Ureter (tissue), 1 donor: ENCODE results near the gene ALX4. TPM values are rescaled to one million over a fixed set of nuclear protein-coding genes. Genes with fewer than 3 reads are reported as not detected.

ENCODE experiments used
- DNase-seq: peaks from one replicate; pipeline ENCODE4 v3.0.0-alpha.2; 2020; ENCODE audit warnings: low spot score
- total RNA-seq: library from RNA; stranded (reverse); gene quantifications from one replicate; pipeline ENCODE4 v1.2.4, GENCODE V29; 2023
- donor health status: DM: yes; HTN: yes; CAD: no.

The ALX4 gene
- total RNA-seq, 1 donor from 2014 or later: not detected

GRCh38 chr11:44335052-44335760 is 25.3 kb upstream of the ALX4 start:
- no peak for DNase-seq

DNA sequence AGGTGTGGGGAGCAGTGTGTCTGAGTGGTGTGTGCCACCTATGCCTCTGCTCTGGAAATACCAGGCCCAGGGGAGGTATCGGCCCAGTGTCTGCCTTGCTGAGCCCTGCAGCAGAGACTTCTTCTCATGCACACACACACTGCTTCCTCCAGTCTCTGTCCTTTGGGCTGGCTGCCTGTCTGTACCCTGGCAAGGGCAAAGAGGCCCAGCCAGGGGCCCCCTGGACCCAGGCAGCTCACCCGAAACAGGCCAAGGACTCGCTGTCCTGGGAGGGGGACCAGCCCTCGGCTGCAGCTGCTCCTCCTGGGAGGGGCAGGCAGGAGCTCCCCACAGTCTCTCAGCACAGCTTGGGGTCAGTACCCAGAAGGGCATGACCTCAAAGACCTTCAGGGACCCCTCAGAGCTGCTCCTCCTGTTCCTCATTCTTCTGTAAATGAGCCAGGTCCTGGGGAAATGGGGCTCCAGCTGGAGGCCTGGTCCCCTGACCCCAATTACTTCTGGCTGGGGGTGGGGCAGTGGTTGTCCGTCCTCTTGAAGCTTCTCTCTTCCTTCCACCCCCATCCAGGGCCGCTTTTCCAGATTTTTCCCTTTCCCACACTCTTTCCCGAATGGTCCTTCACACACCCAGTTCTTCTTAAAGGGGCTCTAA is 24.5 kb upstream of the ALX4 start:
- no peak for DNase-seq

GRCh38 chr11:44333271-44334218 is 23.6 kb upstream of the ALX4 start:
- no peak for DNase-seq

DNA sequence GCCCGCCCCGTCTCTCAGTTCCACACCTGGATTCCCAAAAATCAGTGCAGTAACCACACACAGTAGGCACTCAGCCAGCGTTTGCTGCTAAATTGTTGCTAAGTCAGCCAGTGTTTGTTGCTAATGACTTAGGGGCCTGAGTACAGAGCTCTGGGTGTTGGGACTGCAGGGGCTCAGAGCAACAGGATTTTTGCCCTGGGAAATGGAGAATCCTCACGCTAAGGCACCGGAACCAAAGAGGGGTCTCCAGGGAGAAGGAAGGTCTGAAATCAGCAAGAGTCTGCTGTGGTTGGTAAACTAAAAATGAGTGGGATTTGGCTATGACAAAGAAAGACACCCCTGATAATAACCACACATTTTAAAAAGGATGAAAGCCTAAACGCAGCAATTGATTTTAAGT is 22.7 kb upstream of the ALX4 start:
- DNase-seq: no peak

- DNase-seq: no peak
Measured at GRCh38 chr11:44329472-44330230, 19.7 kb upstream of the ALX4 start.

- DNase-seq: no peak
Measured at GRCh38 chr11:44328138-44328660, 18.3 kb upstream of the ALX4 start.

DNA sequence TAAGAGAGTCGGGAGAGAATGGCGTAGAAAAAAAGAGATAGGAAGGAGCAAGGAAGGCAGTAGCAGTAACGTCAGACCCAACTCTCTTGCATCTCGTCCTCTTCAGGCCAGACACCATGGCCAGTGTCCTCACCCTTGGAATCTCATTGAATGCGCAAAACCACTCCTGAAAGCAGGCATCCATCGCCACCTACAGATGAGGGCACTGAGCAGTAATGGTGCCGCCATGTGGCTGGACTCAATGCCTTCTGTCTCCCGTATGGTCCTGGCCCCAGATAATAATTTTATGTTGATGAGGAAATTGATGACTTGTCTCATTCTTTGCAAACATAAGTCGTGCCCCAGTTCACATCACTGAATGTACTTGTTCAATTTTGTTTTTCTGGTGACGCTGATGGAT is 17.8 kb upstream of the ALX4 start:
- no peak for DNase-seq

DNA sequence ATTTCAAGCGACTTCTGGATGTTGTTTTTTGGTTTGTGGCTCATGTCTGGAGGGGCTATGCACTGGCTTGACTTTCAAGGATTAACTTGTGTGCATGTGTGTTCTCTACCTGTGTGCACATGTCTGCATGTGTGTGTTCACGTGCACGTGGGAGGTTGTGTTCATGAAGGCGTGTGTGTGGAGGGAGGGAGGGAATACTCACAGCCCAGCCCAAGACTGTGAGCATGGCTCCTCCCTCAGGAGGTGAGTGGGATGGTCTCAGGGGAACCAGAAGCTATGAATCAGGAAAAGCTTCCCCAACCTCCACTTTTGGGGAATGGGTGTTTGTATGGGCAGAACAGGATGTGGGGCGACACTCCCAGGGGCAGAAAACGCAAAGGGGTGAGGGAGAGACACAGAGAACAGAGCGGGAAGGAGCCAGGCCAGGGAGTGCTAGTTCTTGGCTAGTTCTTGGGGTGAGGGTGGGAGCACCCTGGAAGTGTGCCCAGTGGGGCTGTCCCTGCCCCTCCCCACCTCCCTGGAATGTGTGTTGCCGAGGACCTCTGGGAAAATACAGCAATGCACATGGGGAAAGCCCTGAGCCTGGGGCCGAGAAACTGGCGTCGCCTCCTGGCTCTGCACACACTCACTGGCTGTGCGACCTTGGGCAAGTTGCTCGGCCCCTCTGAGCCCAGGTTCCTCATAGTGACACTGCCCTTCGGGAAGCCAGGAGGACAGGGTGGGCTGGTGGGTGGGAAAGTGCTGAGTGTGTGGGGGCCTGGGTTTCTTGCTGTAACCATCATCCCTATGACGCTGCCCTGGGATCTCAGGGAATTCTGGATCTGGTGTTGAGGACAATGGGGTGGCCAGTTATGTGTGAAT is 16.9 kb upstream of the ALX4 start:
- DNase-seq: no peak

DNA sequence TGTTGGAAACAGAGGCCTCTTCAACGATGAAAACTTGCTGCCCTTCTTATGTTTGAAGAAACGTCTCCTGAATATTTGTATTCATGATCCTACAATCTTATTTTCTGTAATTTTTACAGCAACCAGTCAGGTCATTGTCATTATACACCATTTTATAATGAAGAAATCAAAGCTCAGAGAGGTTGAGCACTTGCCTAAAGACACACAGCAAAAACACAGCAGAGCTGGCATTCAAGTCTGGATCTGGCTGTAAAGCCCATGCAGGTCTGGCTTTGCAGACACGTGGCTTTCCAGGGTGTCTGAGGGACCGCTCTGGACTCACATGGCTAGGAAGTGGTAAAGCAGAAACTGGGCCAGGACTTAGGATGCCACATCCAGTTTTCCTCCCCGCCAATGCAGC is 15.8 kb upstream of the ALX4 start:
- no peak for DNase-seq

DNA sequence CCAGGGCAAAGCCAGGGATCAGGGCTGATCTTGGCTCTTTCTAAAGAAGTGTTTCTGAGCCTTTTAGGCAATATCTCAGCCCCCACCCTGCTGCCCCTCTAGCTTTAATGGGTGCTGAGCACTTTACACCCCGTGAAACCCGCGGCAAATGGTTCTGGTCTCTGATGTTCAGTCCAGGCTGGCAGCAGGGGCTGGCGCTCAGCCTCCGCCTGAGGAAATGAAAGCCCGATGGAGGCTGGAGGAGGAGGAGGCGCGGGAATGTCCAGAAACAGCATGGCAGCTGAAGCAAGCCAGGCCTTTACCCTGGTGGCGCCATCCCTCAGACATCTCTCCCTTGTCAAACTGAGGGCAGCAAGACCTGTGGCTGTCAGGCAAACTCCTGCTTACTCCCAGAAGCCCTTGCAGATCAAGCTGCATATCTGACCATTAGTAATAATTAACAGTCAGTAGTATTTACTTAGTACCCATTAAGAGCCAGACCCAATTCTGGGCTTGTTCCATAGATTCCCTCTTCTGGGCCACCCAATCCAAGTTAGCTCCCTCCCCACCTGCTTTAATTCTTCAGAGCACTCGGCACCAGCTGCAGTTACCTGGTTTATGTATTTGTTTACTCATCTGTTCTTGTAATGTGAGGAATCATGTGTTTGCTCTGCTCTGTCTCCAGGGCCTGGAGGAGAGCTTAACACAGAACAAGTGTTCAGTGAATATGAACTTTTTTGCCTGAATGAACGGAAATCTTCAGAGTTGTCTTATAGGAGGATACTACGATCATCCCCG is 15.0 kb upstream of the ALX4 start:
- DNase-seq: no peak

GRCh38 chr11:44324222-44324621 is 14.3 kb upstream of the ALX4 start:
- DNase-seq: no peak

DNA sequence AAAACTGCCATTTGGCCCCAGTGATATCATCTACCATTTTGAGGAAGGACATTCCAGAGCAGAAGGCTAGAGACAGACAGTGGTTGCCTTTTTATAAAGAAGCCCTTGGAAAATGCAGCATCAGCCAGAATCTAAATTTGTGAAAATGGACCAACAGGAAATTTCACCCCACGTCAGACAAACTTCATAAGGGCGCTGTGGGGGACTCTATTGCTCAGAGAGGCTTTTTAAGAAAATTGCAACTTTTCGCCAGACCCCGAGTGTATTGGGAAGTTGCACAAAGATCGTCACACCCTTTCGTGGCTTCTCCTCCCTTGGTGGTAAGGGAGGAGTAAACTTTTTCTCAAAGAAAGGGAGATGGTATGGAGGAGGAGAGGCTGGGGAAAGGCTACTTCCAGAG is 12.3 kb upstream of the ALX4 start:
- no peak for DNase-seq

GRCh38 chr11:44321059-44321458 is 11.1 kb upstream of the ALX4 start:
- DNase-seq: no peak

DNA sequence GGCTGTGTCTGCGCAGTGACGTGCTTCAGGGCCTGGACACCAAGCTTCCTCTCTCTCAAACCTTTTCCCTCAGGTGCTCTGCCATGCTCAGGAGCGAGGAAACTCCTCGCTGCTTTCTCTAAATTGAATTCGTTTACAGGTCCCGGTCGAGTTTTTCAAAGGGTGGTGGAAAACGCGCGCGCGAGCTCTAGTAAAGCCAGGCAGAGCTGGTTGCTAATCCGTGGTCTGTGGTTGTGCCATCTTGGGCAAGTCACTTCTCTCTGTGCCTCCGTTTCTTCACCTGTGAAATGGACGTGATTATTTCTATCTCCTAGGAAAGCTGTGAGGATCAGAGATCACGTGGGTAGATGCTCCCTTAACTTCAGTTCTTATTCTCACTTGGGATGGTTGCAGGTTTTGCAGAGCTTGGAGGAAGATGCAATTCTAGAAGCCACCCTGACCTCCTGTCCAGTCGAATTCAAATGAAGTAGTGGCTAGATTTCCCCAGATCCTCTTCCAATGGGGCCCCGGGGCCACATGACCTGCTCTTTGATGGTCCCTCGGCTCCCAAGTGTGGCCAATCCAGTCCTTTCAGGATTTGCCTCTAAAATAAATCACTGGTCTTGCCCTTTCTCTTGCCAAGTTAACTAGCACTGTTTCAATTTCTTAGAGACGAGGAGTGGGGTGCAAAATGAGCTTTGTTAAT is 10.5 kb upstream of the ALX4 start:
- DNase-seq: no peak

DNA sequence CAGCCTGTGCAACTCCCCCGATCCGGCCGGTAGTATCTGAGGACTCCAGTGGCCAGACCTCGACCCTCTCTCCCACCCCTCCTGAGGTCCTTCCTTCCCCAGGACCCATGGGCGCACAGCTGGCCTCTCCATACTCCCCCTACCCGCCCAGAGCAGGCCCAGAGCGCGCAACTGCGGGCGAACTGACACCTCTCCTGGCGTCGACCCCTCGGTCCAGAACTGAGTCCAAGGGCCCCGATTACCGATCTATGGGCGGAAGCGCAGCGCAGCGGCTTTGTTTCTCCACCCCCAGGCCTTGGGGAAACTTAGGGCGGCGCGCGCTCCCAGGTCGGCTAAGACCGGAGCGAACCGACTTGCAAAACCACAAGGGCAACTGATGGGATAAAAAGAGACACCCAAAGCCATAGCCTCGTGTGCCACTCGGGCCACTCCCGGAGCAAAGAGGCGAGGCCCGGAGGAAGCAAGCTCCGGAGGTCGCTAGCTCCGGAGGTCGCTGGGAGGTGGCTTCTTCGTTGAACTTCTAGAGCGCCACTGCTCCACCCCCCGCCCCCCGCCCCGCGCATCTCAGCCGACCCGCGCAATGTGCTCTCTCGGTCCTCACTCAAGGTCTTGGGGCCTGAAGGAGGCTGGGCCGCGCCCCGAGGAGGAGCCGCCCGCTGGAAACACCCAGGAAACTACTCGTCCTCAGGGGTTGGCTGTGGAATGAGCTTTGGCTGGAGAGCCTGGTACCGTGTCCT is 9.8 kb upstream of the ALX4 start:
- no peak for DNase-seq

DNA sequence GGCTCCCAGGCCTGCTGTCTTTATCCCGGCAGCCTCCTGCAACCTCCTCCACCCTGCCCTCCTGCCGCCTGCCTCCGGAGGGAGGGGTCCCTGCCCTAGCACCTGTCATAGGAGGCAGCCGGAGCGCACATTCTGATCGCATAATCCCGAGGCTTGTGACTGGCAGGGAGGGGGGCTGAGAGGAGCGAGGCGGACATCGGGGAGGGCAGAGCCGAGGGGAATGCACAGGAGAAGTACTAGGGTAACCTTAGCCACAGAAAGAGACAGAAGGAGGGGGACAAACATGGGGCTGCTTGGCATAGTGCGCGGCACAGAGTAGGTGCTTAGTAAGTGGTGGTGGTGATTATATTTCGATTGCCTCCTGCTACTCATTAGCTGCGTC is 9.2 kb upstream of the ALX4 start:
- no peak for DNase-seq

- DNase-seq: no peak
Measured at GRCh38 chr11:44318369-44318768, 8.4 kb upstream of the ALX4 start.

GRCh38 chr11:44316659-44317240 is 6.8 kb upstream of the ALX4 start:
- DNase-seq: no peak
